AG10803 (cell line): ENCODE measurements around the gene NUP210L.
"Not testable (repeated sequence)": the region's sequence is repeated elsewhere in the genome, so short reads cannot be mapped to it uniquely, and the experiment has no call there.

Experiments used
- DNase-seq: peaks from one replicate; pipeline ENCODE4 v3.0.0; 2010; ENCODE audit warnings: low read depth
- H3K4me3 ChIP-seq: 2 replicates; pipeline ENCODE4 v1.5.1; 2011; ENCODE audit warnings: mild to moderate bottlenecking, low read length, control low read depth
- TF ChIP-seq, protein P1 (sequence below): conservative IDR thresholded peaks from 2 replicates; pipeline ENCODE4 v1.5.1; 2011; ENCODE audit warnings: mild to moderate bottlenecking, low read length, control low read depth, inconsistent platforms

NUP210L gene

DNA sequence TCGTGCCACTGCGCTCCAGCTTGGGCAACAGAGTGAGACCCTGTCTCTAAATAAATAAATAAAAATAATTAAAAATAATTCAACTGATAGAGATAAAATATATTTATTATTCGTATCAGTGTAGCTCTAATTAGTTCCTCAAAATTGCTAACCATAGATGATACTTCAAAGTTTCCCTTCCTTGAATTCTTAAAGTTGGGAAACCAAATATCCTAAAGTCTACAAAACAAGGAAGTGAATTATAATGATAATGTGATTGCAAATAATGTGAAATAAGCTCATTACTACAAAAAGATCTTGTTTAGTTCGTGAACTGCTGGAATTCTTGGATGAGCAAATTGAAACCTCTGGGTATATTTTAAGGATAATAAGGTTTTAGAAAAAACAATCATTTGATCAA, 60.5 kb downstream of the NUP210L start:
- TF ChIP-seq, protein P1, sequence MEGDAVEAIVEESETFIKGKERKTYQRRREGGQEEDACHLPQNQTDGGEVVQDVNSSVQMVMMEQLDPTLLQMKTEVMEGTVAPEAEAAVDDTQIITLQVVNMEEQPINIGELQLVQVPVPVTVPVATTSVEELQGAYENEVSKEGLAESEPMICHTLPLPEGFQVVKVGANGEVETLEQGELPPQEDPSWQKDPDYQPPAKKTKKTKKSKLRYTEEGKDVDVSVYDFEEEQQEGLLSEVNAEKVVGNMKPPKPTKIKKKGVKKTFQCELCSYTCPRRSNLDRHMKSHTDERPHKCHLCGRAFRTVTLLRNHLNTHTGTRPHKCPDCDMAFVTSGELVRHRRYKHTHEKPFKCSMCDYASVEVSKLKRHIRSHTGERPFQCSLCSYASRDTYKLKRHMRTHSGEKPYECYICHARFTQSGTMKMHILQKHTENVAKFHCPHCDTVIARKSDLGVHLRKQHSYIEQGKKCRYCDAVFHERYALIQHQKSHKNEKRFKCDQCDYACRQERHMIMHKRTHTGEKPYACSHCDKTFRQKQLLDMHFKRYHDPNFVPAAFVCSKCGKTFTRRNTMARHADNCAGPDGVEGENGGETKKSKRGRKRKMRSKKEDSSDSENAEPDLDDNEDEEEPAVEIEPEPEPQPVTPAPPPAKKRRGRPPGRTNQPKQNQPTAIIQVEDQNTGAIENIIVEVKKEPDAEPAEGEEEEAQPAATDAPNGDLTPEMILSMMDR, result no peak
- DNase-seq, result no peak
- H3K4me3 ChIP-seq, result no peak overlapping the region

DNA sequence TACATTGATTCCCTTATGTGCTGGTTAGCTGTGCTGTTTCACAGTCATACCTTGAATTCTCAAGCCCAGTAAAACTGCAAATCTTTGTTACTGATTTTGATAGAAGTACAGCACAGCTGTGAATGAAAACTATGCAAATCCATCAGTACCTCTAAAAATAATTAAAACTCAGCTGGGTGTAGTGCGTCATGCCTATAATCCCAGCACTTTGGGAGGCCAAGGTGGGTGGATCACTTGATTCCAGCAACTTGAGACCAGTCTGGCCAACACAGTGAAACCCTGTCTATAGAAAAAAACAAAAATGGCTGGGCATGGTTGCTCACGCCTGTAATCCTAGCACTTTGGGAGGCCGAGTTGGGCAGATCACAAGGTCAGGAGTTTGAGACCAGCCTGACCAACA, 61.2 kb downstream of the NUP210L start:
- DNase-seq, result no peak
- TF ChIP-seq, protein P1, result no peak
- H3K4me3 ChIP-seq, result no peak overlapping the region

DNA sequence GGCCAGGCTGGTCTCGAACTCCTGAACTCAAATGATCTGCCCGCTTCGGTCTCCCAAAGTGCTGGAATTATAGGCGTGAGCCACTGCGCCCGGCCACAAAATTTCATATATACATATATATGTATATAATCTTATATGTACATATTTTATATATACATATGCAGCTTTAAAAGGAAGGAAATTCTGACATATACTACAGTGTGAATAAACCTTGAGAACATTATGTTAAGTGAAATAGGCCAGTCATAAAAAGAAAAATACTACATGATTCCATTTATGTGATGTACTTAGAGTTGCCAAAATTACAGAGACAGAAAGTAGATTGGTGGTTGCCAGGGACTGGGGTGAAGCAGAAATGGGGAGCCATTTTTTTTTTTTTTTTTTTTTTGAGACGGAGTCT, 63.2 kb downstream of the NUP210L start:
- DNase-seq, result no peak
- TF ChIP-seq, protein P1, result no peak
- no peak overlapping the region for H3K4me3 ChIP-seq

DNA sequence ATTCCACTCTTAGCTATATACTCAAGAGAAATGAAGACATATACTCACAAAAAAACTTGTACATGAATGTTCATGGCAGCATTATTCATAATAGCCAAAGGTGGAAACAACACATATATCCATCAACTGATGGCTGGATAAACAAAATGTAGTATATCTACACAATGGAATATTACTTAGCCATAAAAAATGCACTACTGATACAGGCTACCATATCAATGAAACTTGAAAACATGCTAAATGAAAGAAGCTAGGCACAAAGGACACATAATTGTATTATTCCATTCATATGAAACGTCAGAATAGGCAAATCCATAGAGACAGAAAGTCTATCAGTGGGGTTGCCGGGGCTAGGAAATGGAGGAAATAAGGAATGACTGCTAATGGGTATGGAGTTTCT, 67.3 kb downstream of the NUP210L start:
- DNase-seq, result no peak
- TF ChIP-seq, protein P1, result no peak
- no peak overlapping the region for H3K4me3 ChIP-seq

DNA sequence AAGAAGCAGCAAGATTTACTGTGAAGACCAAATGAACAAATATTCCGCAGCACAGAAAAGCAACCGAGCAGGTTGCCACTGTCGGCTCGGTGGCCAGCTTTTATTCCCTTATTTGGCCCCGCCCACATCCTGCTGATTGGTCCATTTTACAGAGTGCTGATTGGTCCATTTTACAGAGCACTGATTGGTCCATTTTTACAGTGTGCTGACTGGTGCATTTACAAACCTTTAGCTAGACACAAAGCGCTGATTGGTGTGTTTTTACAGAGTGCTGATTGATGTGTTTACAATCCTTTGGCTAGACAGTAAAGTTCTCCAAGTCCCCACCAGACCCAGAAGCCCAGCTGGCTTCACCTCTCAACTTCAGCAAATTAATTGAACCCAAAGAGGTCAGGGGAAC, 71.8 kb downstream of the NUP210L start:
- DNase-seq, H3K4me3 ChIP-seq: not testable (repeated sequence)

DNA sequence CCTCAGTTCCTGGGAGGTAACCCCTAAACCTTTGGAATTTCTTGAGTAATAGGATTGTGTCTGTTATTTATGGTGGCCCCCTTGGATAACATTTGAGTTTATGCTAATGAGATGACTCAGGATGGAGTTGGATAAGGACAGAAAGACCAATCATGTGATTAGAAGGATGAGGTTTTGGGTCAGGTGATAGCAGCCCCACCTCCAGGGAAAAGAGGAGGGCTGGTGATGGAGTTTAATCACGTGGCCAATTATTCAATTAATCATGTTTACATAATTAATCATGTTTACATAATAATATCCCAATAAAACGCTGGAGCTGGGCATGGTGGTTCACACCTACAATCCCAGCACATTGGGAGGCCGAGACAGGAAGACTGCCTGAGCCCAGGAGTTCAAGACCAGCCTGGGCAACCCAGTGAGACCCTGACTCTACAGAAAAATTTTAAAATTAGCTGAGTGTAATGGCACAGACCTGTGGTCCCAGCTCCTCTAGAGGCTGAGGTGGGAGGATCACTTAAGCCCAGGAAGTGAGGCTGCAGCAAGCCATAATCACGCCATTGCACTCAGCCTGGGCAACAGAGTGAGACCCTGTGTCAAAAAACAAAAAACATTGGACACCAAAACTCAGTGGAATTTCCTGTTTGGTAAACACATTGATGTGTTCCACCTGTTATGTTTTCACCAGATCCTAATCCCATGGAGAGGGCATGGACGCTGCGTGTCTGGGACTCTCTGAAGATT, 73.3 kb downstream of the NUP210L start:
- TF ChIP-seq, protein P1, result no peak
- no peak for DNase-seq
- H3K4me3 ChIP-seq, result no peak overlapping the region

DNA sequence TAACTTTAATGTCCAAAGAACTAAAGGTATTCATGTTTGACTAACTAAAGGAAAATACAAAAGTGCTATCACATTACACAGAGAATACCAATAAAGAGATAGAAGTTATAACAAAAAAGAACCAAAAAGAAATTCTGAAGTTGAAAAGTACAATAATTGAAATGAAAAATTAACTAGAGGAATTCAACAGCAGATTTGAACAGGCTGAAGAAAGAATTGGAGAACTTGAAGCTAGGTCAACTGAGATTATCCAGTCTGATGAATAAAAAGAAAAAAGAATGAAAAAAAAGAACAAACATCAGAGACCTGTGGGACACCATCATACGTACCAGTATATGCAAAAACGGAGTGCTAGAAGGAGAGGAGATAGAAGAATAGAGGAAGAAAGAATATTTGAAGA, 78.5 kb downstream of the NUP210L start:
- TF ChIP-seq, protein P1, result no peak
- DNase-seq, result no peak

More for the DNA sequence above, 78.5 kb downstream of the NUP210L start:
- no peak overlapping the region for H3K4me3 ChIP-seq
